Liver (tissue), 3 donors: ENCODE measurements around the gene LAMC2.

Experiments
- ATF3 ChIP-seq: IDR thresholded peaks from 2 replicates; pipeline ENCODE4 v1.6.1; 2016; ENCODE audit warnings: antibody characterized with exemption
- CTCF ChIP-seq: fragments of 150-350 bp; IDR thresholded peaks from 2 replicates; pipeline ENCODE4 v1.5.1; 2017; ENCODE audit warnings: improper control_type of control experiment, low read depth, low read length; ENCODE audit not compliant: missing input control
- EGR1 ChIP-seq, 2 donors: IDR thresholded peaks; 2 replicates each; pipeline ENCODE4 v1.6.1; 2016 to 2018; ENCODE audit warnings: antibody characterized with exemption in 2 of 2, low read depth in 2 of 2
- FOXA1 ChIP-seq: IDR thresholded peaks from 2 replicates; pipeline ENCODE4 v1.6.1; 2016; ENCODE audit warnings: antibody characterized with exemption
- GABPA ChIP-seq, 2 donors: IDR thresholded peaks in 1 of 2; conservative IDR thresholded peaks in 1 of 2; 2 replicates each; pipeline ENCODE4 v1.6.1; 2016; ENCODE audit warnings: antibody characterized with exemption in 2 of 2, mild to moderate bottlenecking in 1 of 2, moderate library complexity in 1 of 2
- HNF4A ChIP-seq, 2 donors: conservative IDR thresholded peaks; 2 replicates each; pipeline ENCODE4 v1.6.1; 2016; ENCODE audit warnings: antibody characterized with exemption in 2 of 2, mild to moderate bottlenecking in 2 of 2
- JUND ChIP-seq, 2 donors: IDR thresholded peaks; 2 replicates each; pipeline ENCODE4 v1.6.1; 2016; ENCODE audit warnings: antibody characterized with exemption in 2 of 2
- RAD21 ChIP-seq, 2 donors: IDR thresholded peaks; 2 replicates each; pipeline ENCODE4 v1.6.1; 2016; ENCODE audit warnings: antibody characterized with exemption in 2 of 2, mild to moderate bottlenecking in 2 of 2
- TAF1 ChIP-seq: conservative IDR thresholded peaks from 2 replicates; pipeline ENCODE4 v1.6.1; 2016; ENCODE audit warnings: antibody characterized with exemption, mild to moderate bottlenecking
- YY1 ChIP-seq: IDR thresholded peaks from 2 replicates; pipeline ENCODE4 v1.6.1; 2016; ENCODE audit warnings: antibody characterized with exemption, mild to moderate bottlenecking
- ZBTB33 ChIP-seq: IDR thresholded peaks from 2 replicates; pipeline ENCODE4 v1.6.1; 2016; ENCODE audit warnings: antibody characterized with exemption
- TF ChIP-seq, protein P1 (sequence below): IDR thresholded peaks from 2 replicates; pipeline ENCODE4 v1.6.1; 2016; ENCODE audit warnings: antibody characterized with exemption, mild to moderate bottlenecking
- TF ChIP-seq, protein P2 (sequence below): IDR thresholded peaks from 2 replicates; pipeline ENCODE4 v1.6.1; 2016; ENCODE audit warnings: antibody characterized with exemption
- donor health status: healthy.
- donor health status: healthy.

DNA sequence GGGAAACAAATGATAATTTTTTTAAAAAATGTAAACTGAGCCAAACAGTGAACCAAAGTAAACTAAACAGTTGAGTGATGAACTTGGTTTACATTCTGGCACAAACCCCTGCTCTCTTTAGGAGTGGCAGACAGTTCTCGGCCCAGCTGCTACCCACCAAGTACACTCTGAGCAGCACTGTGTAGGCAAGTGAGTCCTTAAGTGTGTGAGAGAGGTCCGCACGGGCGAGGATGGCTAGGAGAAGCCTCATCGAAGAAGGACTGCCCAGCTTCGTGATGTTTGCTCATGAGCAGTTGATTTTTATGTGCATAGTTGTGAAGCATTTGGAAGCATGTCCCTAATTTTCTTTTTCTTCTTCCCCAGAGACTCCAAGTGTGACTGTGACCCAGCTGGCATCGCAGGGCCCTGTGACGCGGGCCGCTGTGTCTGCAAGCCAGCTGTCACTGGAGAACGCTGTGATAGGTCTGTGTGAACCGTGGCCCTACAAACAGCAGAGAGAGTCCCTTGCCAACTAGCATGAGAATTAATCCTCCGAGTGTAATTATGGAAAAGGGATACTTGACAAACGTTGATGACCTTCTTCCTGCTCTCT lies 32.1 kb downstream of the LAMC2 start:
- TF ChIP-seq CTCF (no peak), GABPA (IDR thresholded peaks at IDR 0.05 in 1 of 2, conservative IDR thresholded peaks at IDR 0.05 in 1 of 2) (no peak), ATF3 (no peak), RAD21 (IDR thresholded peaks at IDR 0.05) (no peak), FOXA1 (no peak), TAF1 (no peak), YY1 (no peak), JUND (IDR thresholded peaks at IDR 0.05) (no peak), ZBTB33 (no peak), HNF4A (conservative IDR thresholded peaks at IDR 0.05) (no peak), EGR1 (IDR thresholded peaks at IDR 0.05; ENCODE audit: low read depth in 2 of 2) (no peak)
- TF ChIP-seq, protein P1, sequence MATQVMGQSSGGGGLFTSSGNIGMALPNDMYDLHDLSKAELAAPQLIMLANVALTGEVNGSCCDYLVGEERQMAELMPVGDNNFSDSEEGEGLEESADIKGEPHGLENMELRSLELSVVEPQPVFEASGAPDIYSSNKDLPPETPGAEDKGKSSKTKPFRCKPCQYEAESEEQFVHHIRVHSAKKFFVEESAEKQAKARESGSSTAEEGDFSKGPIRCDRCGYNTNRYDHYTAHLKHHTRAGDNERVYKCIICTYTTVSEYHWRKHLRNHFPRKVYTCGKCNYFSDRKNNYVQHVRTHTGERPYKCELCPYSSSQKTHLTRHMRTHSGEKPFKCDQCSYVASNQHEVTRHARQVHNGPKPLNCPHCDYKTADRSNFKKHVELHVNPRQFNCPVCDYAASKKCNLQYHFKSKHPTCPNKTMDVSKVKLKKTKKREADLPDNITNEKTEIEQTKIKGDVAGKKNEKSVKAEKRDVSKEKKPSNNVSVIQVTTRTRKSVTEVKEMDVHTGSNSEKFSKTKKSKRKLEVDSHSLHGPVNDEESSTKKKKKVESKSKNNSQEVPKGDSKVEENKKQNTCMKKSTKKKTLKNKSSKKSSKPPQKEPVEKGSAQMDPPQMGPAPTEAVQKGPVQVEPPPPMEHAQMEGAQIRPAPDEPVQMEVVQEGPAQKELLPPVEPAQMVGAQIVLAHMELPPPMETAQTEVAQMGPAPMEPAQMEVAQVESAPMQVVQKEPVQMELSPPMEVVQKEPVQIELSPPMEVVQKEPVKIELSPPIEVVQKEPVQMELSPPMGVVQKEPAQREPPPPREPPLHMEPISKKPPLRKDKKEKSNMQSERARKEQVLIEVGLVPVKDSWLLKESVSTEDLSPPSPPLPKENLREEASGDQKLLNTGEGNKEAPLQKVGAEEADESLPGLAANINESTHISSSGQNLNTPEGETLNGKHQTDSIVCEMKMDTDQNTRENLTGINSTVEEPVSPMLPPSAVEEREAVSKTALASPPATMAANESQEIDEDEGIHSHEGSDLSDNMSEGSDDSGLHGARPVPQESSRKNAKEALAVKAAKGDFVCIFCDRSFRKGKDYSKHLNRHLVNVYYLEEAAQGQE = no peak
- TF ChIP-seq, protein P2, sequence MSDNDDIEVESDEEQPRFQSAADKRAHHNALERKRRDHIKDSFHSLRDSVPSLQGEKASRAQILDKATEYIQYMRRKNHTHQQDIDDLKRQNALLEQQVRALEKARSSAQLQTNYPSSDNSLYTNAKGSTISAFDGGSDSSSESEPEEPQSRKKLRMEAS = no peak
